ENCODE measurements around the gene KSR2.

DNA sequence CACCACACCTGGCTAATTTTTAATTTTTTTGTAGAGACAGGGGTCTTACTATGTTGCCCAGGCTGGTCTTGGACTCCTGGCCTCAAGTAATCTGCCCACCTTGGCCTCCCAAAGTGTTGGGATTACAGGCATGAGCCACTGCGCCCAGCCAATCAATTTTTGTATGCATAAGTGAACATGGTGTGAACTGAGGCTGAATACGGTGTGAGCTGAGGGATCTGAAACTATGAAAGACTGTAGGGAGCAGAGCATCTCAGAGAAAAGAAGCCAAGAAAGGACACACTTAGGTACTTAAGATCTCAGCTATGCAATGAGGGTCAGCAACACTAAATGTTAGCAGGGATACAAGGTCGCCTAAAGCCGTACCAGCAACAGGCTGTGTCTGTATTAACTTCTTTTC lies 54.1 kb downstream of the KSR2 start:
- TF ChIP-seq, protein P1, sequence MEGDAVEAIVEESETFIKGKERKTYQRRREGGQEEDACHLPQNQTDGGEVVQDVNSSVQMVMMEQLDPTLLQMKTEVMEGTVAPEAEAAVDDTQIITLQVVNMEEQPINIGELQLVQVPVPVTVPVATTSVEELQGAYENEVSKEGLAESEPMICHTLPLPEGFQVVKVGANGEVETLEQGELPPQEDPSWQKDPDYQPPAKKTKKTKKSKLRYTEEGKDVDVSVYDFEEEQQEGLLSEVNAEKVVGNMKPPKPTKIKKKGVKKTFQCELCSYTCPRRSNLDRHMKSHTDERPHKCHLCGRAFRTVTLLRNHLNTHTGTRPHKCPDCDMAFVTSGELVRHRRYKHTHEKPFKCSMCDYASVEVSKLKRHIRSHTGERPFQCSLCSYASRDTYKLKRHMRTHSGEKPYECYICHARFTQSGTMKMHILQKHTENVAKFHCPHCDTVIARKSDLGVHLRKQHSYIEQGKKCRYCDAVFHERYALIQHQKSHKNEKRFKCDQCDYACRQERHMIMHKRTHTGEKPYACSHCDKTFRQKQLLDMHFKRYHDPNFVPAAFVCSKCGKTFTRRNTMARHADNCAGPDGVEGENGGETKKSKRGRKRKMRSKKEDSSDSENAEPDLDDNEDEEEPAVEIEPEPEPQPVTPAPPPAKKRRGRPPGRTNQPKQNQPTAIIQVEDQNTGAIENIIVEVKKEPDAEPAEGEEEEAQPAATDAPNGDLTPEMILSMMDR (IDR thresholded peaks at IDR 0.05) = no peak
- TF ChIP-seq EZH2 (IDR thresholded peaks at IDR 0.05) = no peak
